Trophoblast cell (in vitro differentiated cells and primary cell): Measurements from ENCODE around the gene PIBF1.
"Not testable (repeated sequence)": the region's sequence is repeated elsewhere in the genome, so short reads cannot be mapped to it uniquely, and the experiment has no call there.

ENCODE experiments used
- DNase-seq, 2 donors: peaks; one replicate each; pipeline ENCODE4 v3.0.0-alpha.2; 2016
- H2AFZ ChIP-seq: 2 replicates; pipeline ENCODE4 v1.6.1; 2013; ENCODE audit warnings: low read length, moderate library complexity, mild to moderate bottlenecking; ENCODE audit not compliant: insufficient read depth, poor library complexity
- H2AK5ac ChIP-seq: 2 replicates; pipeline ENCODE4 v1.6.1; 2013; ENCODE audit warnings: mild to moderate bottlenecking, low read length
- H2BK120ac ChIP-seq: 2 replicates; pipeline ENCODE4 v1.6.1; 2013; ENCODE audit warnings: low read length, mild to moderate bottlenecking, moderate library complexity; ENCODE audit not compliant: insufficient read depth, poor library complexity
- H2BK12ac ChIP-seq: 2 replicates; pipeline ENCODE4 v1.6.1; 2013; ENCODE audit warnings: mild to moderate bottlenecking, low read length, moderate library complexity
- H2BK5ac ChIP-seq: 2 replicates; pipeline ENCODE4 v1.6.1; 2013; ENCODE audit warnings: low read length, low read depth, moderate library complexity, mild to moderate bottlenecking; ENCODE audit not compliant: poor library complexity
- H3K14ac ChIP-seq: 2 replicates; pipeline ENCODE4 v1.6.1; 2013; ENCODE audit warnings: mild to moderate bottlenecking, low read length
- H3K18ac ChIP-seq: 2 replicates; pipeline ENCODE4 v1.6.1; 2013; ENCODE audit warnings: mild to moderate bottlenecking, low read length
- H3K23ac ChIP-seq: 2 replicates; pipeline ENCODE4 v1.6.1; 2013; ENCODE audit warnings: low read length
- H3K27ac ChIP-seq: 2 replicates; pipeline ENCODE4 v1.5.1; 2013; ENCODE audit warnings: low read depth, mild to moderate bottlenecking, inconsistent platforms, low read length, moderate library complexity
- H3K27me3 ChIP-seq: 2 replicates; pipeline ENCODE4 v1.6.1; 2013; ENCODE audit warnings: inconsistent platforms, mild to moderate bottlenecking, low read length, moderate library complexity; ENCODE audit not compliant: insufficient read depth
- H3K36me3 ChIP-seq, 2 experiments: 1 replicate in 1 of 2; 2 replicates in 1 of 2; pipeline ENCODE4 v1.6.1; 2013; ENCODE audit warnings: low read length in 2 of 2, mild to moderate bottlenecking in 2 of 2, moderate library complexity in 1 of 2; ENCODE audit not compliant: insufficient read depth in 2 of 2, control insufficient read depth in 1 of 2
- H3K4ac ChIP-seq: 2 replicates; pipeline ENCODE4 v1.6.1; 2013; ENCODE audit warnings: low read depth, mild to moderate bottlenecking, low read length, moderate library complexity
- H3K4me1 ChIP-seq, 2 experiments: 1 replicate in 1 of 2; 2 replicates in 1 of 2; pipeline ENCODE4 v1.6.1; 2013; ENCODE audit warnings: low read length in 2 of 2, mild to moderate bottlenecking in 2 of 2, moderate library complexity in 1 of 2; ENCODE audit not compliant: insufficient read depth in 2 of 2, control insufficient read depth in 1 of 2
- H3K4me2 ChIP-seq: 2 replicates; pipeline ENCODE4 v1.6.1; 2013; ENCODE audit warnings: inconsistent platforms, mild to moderate bottlenecking, low read length, moderate library complexity
- H3K4me3 ChIP-seq: 2 replicates; pipeline ENCODE4 v1.5.1; 2013; ENCODE audit warnings: mild to moderate bottlenecking, low read depth, low read length, inconsistent platforms
- H3K79me1 ChIP-seq: one replicate; pipeline ENCODE4 v1.6.1; 2013; ENCODE audit warnings: low read length
- H3K79me2 ChIP-seq: 2 replicates; pipeline ENCODE4 v1.6.1; 2013; ENCODE audit warnings: low read length, mild to moderate bottlenecking; ENCODE audit not compliant: control insufficient read depth, insufficient read depth, poor library complexity
- H3K9ac ChIP-seq: 2 replicates; pipeline ENCODE4 v1.6.1; 2013; ENCODE audit warnings: mild to moderate bottlenecking, low read length
- H3K9me3 ChIP-seq: 2 replicates; pipeline ENCODE4 v1.6.1; 2013; ENCODE audit warnings: low read depth, mild to moderate bottlenecking, control low read depth, inconsistent platforms, low read length; ENCODE audit not compliant: insufficient read depth
- H4K12ac ChIP-seq: 2 replicates; pipeline ENCODE4 v1.6.1; 2013; ENCODE audit warnings: low read depth, mild to moderate bottlenecking, low read length, moderate library complexity
- H4K8ac ChIP-seq: 2 replicates; pipeline ENCODE4 v1.6.1; 2013; ENCODE audit warnings: low read depth, mild to moderate bottlenecking, low read length, moderate library complexity
- H4K91ac ChIP-seq: one replicate; pipeline ENCODE4 v1.6.1; 2013; ENCODE audit warnings: low read depth, mild to moderate bottlenecking, low read length, moderate library complexity
- WGBS: extraction: QIAGEN DNeasy Blood & Tissue Kit; methylation state at CpG from one replicate; pipeline ENCODE4 v1.1.7; 2013; ENCODE audit warnings: missing lambda C conversion rate; ENCODE audit not compliant: insufficient read length, insufficient coverage; ENCODE audit errors: extremely low coverage; 5-methylcytosine and 5-hydroxymethylcytosine counted together

The PIBF1 gene

GRCh38 chr13:72805676-72806346 lies 23.9 kb downstream of the PIBF1 start:
- no peak overlapping the region for H3K9ac ChIP-seq
- no peak overlapping the region for H3K4ac ChIP-seq
- H4K8ac ChIP-seq: no peak overlapping the region
- H3K9me3 ChIP-seq: no peaks in the 10 kb centered on the region
- peaks cover 3% of the 10 kb centered on the region in 2 experiments for H3K4me1 ChIP-seq
- H4K12ac ChIP-seq: no peak overlapping the region
- H3K27ac ChIP-seq: no peak overlapping the region
- no peak overlapping the region for H2BK12ac ChIP-seq
- H3K18ac ChIP-seq: no peak overlapping the region
- no peak overlapping the region for H3K4me3 ChIP-seq
- DNase-seq: peak in 1 of 2 donors; percentile 65
- no peak overlapping the region for H2BK120ac ChIP-seq
- WGBS: no CpG with 5 or more reads among the region's 1 CpG
- no peaks in the 10 kb centered on the region for H3K79me1 ChIP-seq
- H3K79me2 ChIP-seq: no peaks in the 10 kb centered on the region
- no peak overlapping the region for H3K4me2 ChIP-seq
- H2AFZ ChIP-seq: no peak overlapping the region
- no peaks in the 10 kb centered on the region for H3K27me3 ChIP-seq
- no peak overlapping the region for H2AK5ac ChIP-seq
- H3K14ac ChIP-seq: no peak overlapping the region
- H4K91ac ChIP-seq: no peak overlapping the region
- no peak overlapping the region for H2BK5ac ChIP-seq
- no peaks in the 10 kb centered on the region for H3K36me3 ChIP-seq
- H3K23ac ChIP-seq: no peak overlapping the region

DNA sequence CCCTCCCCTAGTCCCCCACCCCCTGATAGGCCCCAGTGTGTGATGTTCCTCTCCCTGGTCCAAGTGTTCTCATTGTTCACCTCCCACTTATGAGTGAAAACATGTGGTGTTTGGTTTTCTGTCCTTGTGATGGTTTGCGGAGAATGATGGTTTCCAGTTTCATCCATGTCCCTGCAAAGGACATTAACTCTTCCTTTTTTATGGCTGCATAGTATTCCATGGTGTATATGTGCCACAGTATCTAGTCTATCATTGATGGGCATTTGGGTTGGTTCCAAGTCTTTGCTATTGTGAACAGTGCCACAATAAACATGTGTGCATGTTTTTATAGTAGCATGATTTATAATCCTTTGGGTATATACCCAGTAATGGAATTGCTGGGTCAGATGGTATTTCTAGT lies 24.6 kb downstream of the PIBF1 start:
- H3K79me2 ChIP-seq, H2BK5ac ChIP-seq, H3K27ac ChIP-seq, H2BK120ac ChIP-seq, H3K9ac ChIP-seq, H3K23ac ChIP-seq, H3K36me3 ChIP-seq, DNase-seq, H3K9me3 ChIP-seq, H3K14ac ChIP-seq, H3K4me3 ChIP-seq, H4K8ac ChIP-seq, H2AK5ac ChIP-seq, H2AFZ ChIP-seq, H3K4me2 ChIP-seq, H4K91ac ChIP-seq, H2BK12ac ChIP-seq, H3K4me1 ChIP-seq, H3K79me1 ChIP-seq, H3K27me3 ChIP-seq, H3K4ac ChIP-seq, H3K18ac ChIP-seq, H4K12ac ChIP-seq: not testable (repeated sequence)
- WGBS: no CpG with 5 or more reads among the region's 1 CpG

GRCh38 chr13:72808917-72809500 lies 27.1 kb downstream of the PIBF1 start:
- Histone ChIP-seq H3K9ac (no peak overlapping the region), H3K79me2 (no peaks in the 10 kb centered on the region), H3K27me3 (no peaks in the 10 kb centered on the region), H2AK5ac (no peak overlapping the region), H3K9me3 (no peaks in the 10 kb centered on the region), H3K79me1 (no peaks in the 10 kb centered on the region), H3K23ac (no peak overlapping the region), H4K12ac (no peak overlapping the region), H2BK12ac (no peak overlapping the region), H3K18ac (no peak overlapping the region), H3K4me1 (peaks cover 3% of the 10 kb centered on the region in 2 experiments), H2BK120ac (no peak overlapping the region), H3K36me3 (no peaks in the 10 kb centered on the region), H3K27ac (no peak overlapping the region), H2AFZ (no peak overlapping the region), H3K4ac (no peak overlapping the region), H2BK5ac (no peak overlapping the region), H4K91ac (no peak overlapping the region), H4K8ac (no peak overlapping the region), H3K4me3 (no peak overlapping the region), H3K14ac (no peak overlapping the region), H3K4me2 (no peak overlapping the region)
- DNase-seq: peak in 1 of 2 donors; percentile 60
- WGBS: no CpG with 5 or more reads among the region's 1 CpG

- Histone ChIP-seq H3K4me2 (no peak overlapping the region), H3K79me2 (no peaks in the 10 kb centered on the region), H3K4me1 (no peaks in the 10 kb centered on the region), H2BK12ac (no peak overlapping the region), H3K27me3 (no peaks in the 10 kb centered on the region), H3K23ac (no peak overlapping the region), H3K4ac (no peak overlapping the region), H3K27ac (no peak overlapping the region), H2BK5ac (no peak overlapping the region), H2AFZ (no peak overlapping the region), H3K9me3 (no peaks in the 10 kb centered on the region), H3K18ac (no peak overlapping the region), H3K9ac (no peak overlapping the region), H3K4me3 (no peak overlapping the region), H3K14ac (no peak overlapping the region), H2BK120ac (no peak overlapping the region), H3K36me3 (peaks cover 2% of the 10 kb centered on the region in 2 experiments), H4K12ac (no peak overlapping the region), H3K79me1 (no peaks in the 10 kb centered on the region), H4K8ac (no peak overlapping the region), H2AK5ac (no peak overlapping the region), H4K91ac (no peak overlapping the region)
- peak; percentile 25 to 60 for DNase-seq
- no CpG with 5 or more reads among the region's 8 CpGs for WGBS
Observed at GRCh38 chr13:72820156-72820897, 38.4 kb downstream of the PIBF1 start.
